GM23338 (cell line): ENCODE results near the gene POU3F2.

Experiments
- EZH2 ChIP-seq: fragments of 200-600 bp; sonication (generic); IDR thresholded peaks from one replicate; pipeline ENCODE4 v1.8.0; 2017; ENCODE audit warnings: antibody characterized with exemption, mild to moderate bottlenecking, low read depth; ENCODE audit not compliant: unreplicated experiment
- EZH2phosphoT487 ChIP-seq: fragments of 200-600 bp; sonication (generic); IDR thresholded peaks from one replicate; pipeline ENCODE4 v1.8.1; 2018; ENCODE audit warnings: antibody characterized with exemption; ENCODE audit not compliant: unreplicated experiment
- POLR2AphosphoS5 ChIP-seq: IDR thresholded peaks from 2 replicates; pipeline ENCODE4 v1.6.1; 2016; ENCODE audit warnings: antibody characterized with exemption, low read depth
- REST ChIP-seq: IDR thresholded peaks from one replicate; pipeline ENCODE4 v1.6.1; 2018; ENCODE audit warnings: antibody characterized with exemption; ENCODE audit not compliant: unreplicated experiment
- ZNF331 ChIP-seq: fragments of 250-450 bp; sonication (Bioruptor Pico); IDR thresholded peaks from 2 replicates; pipeline ENCODE4 v1.5.0; 2020; ENCODE audit warnings: low read depth, mild to moderate bottlenecking, moderate library complexity
- TF ChIP-seq, protein P1 (sequence below), 2 experiments: fragments of 200-600 bp in 1 of 2; sonication (generic) in 1 of 2; conservative IDR thresholded peaks; 2 replicates each; pipeline versions ENCODE4 v1.5.1 to v1.6.1; 2016 to 2017; ENCODE audit warnings: antibody characterized with exemption in 2 of 2, low read depth in 2 of 2, mild to moderate bottlenecking in 2 of 2, moderate library complexity in 1 of 2

GRCh38 chr6:98841621-98842341 is 7.4 kb downstream of the POU3F2 start:
- TF ChIP-seq, protein P1, sequence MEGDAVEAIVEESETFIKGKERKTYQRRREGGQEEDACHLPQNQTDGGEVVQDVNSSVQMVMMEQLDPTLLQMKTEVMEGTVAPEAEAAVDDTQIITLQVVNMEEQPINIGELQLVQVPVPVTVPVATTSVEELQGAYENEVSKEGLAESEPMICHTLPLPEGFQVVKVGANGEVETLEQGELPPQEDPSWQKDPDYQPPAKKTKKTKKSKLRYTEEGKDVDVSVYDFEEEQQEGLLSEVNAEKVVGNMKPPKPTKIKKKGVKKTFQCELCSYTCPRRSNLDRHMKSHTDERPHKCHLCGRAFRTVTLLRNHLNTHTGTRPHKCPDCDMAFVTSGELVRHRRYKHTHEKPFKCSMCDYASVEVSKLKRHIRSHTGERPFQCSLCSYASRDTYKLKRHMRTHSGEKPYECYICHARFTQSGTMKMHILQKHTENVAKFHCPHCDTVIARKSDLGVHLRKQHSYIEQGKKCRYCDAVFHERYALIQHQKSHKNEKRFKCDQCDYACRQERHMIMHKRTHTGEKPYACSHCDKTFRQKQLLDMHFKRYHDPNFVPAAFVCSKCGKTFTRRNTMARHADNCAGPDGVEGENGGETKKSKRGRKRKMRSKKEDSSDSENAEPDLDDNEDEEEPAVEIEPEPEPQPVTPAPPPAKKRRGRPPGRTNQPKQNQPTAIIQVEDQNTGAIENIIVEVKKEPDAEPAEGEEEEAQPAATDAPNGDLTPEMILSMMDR (conservative IDR thresholded peaks at IDR 0.05; ENCODE audit: low read depth in 2 of 2): no peak
- TF ChIP-seq REST (no peak), EZH2phosphoT487 (no peak), EZH2 (peak; percentile 90), POLR2AphosphoS5 (no peak), ZNF331 (CRISPR knock-in tag) (no peak)
